GM08714 (cell line): ENCODE measurements around the gene NMRK1.

ENCODE experiments used
- H3K4me3 ChIP-seq: fragments of 200-500 bp; sonication (Bioruptor generic); 2 replicates; pipeline ENCODE4 v1.5.1; 2014; ENCODE audit warnings: mild to moderate bottlenecking, low read length, inconsistent platforms
- ZNF274 ChIP-seq: IDR thresholded peaks from 2 replicates; pipeline ENCODE4 v1.6.1; 2012; ENCODE audit warnings: mild to moderate bottlenecking, low read depth, low read length

NMRK1 gene

GRCh38 chr9:75087824-75088645 is at the start of gene NMRK1, which contains the start of gene OSTF1:
NMRK1 (minus strand) TSS chr9:75088155; CDS start chr9:75083115, 5,040 bp downstream.
OSTF1 (plus strand) TSS chr9:75088514; CDS start chr9:75088693, 179 bp downstream.
- H3K4me3 ChIP-seq, result peak within 1 kb of the TSS; percentile 91
- no peak for TF ChIP-seq ZNF274

GRCh38 chr9:75134495-75134894 is 46.5 kb upstream of the NMRK1 start:
- no peak for TF ChIP-seq ZNF274
- H3K4me3 ChIP-seq, result no peak overlapping the region

- H3K4me3 ChIP-seq, result no peak overlapping the region
- no peak for TF ChIP-seq ZNF274
Observed at GRCh38 chr9:75133396-75133795, 45.4 kb upstream of the NMRK1 start.

GRCh38 chr9:75132244-75132643 is 44.3 kb upstream of the NMRK1 start:
- TF ChIP-seq ZNF274, result no peak
- H3K4me3 ChIP-seq, result no peak overlapping the region

- TF ChIP-seq ZNF274, result no peak
- no peak overlapping the region for H3K4me3 ChIP-seq
Observed at GRCh38 chr9:75131700-75132099, 43.7 kb upstream of the NMRK1 start.

GRCh38 chr9:75130621-75131230 is 42.8 kb upstream of the NMRK1 start:
- no peak overlapping the region for H3K4me3 ChIP-seq
- no peak for TF ChIP-seq ZNF274

- no peak overlapping the region for H3K4me3 ChIP-seq
- TF ChIP-seq ZNF274, result no peak
Observed at GRCh38 chr9:75130172-75130571, 42.2 kb upstream of the NMRK1 start.

- no peak overlapping the region for H3K4me3 ChIP-seq
- no peak for TF ChIP-seq ZNF274
Observed at GRCh38 chr9:75128535-75128934, 40.6 kb upstream of the NMRK1 start.

- no peak for TF ChIP-seq ZNF274
- no peak overlapping the region for H3K4me3 ChIP-seq
Observed at GRCh38 chr9:75123696-75124095, 35.7 kb upstream of the NMRK1 start.

GRCh38 chr9:75121914-75122558 is 34.1 kb upstream of the NMRK1 start:
- H3K4me3 ChIP-seq, result no peak overlapping the region
- no peak for TF ChIP-seq ZNF274

- no peak overlapping the region for H3K4me3 ChIP-seq
- TF ChIP-seq ZNF274, result no peak
Observed at GRCh38 chr9:75120686-75121085, 32.7 kb upstream of the NMRK1 start.

GRCh38 chr9:75117564-75117963 is 29.6 kb upstream of the NMRK1 start:
- no peak for TF ChIP-seq ZNF274
- H3K4me3 ChIP-seq, result no peak overlapping the region

GRCh38 chr9:75116306-75116705 is 28.4 kb upstream of the NMRK1 start:
- TF ChIP-seq ZNF274, result no peak
- no peak overlapping the region for H3K4me3 ChIP-seq

- H3K4me3 ChIP-seq, result no peak overlapping the region
- TF ChIP-seq ZNF274, result no peak
Observed at GRCh38 chr9:75112789-75113188, 24.8 kb upstream of the NMRK1 start.
